HEK293 (cell line): Measurements from ENCODE around the gene FGF12.

Experiments used
- CTCF ChIA-PET: fragments of 350-600 bp; formaldehyde crosslinking; extraction: SDS; loops from one replicate; lab custom pipeline; 2021; ENCODE audit warnings: antibody characterized with exemption; lab: Yijun Ruan, JAX
- POLR2A ChIA-PET: fragments of 300-600 bp; formaldehyde crosslinking; extraction: SDS; loops from one replicate; lab custom pipeline; 2020; ENCODE audit warnings: antibody characterized with exemption, inconsistent platforms; lab: Yijun Ruan, JAX
- H3K27ac ChIP-seq: fragments of 200-500 bp; sonication (Bioruptor generic); 2 replicates; pipeline ENCODE4 v1.5.1; 2014; ENCODE audit warnings: low read depth, low read length, control low read depth, inconsistent platforms; ENCODE audit errors: extremely low read depth
- H3K36me3 ChIP-seq, 2 experiments: fragments of 200-500 bp in 1 of 2; sonication (Bioruptor generic) in 1 of 2; 1 replicate in 1 of 2; 2 replicates in 1 of 2; pipeline ENCODE4 v1.5.1; 2014 to 2017; ENCODE audit warnings: inconsistent platforms in 2 of 2, low read length in 2 of 2; ENCODE audit not compliant: control insufficient read depth in 2 of 2, insufficient read depth in 1 of 2
- H3K4me1 ChIP-seq: fragments of 200-500 bp; sonication (Bioruptor generic); 2 replicates; pipeline ENCODE4 v1.5.1; 2014; ENCODE audit warnings: mild to moderate bottlenecking, low read length, inconsistent platforms; ENCODE audit not compliant: control insufficient read depth, insufficient read depth
- H3K4me3 ChIP-seq: 2 replicates; pipeline ENCODE4 v1.5.1; 2011; ENCODE audit warnings: low read depth, mild to moderate bottlenecking, control low read depth, low read length, moderate library complexity
- H3K9me3 ChIP-seq: fragments of 200-500 bp; sonication (Bioruptor generic); 2 replicates; pipeline ENCODE4 v1.5.1; 2014; ENCODE audit warnings: low read depth, low read length, inconsistent platforms; ENCODE audit not compliant: control insufficient read depth, insufficient read depth
- BCL11B ChIP-seq: fragments of 450-650 bp; formaldehyde crosslinking; IDR thresholded peaks from 2 replicates; pipeline ENCODE4 v1.5.1; 2016; ENCODE audit warnings: low read depth, missing biosample characterization, missing genetic modification characterization
- GLI4 ChIP-seq: fragments of 450-650 bp; formaldehyde crosslinking; IDR thresholded peaks from 2 replicates; pipeline ENCODE4 v1.5.1; 2016; ENCODE audit warnings: missing biosample characterization, missing genetic modification characterization
- KLF1 ChIP-seq: fragments of 450-650 bp; formaldehyde crosslinking; IDR thresholded peaks from 2 replicates; pipeline ENCODE4 v1.5.1; 2016; ENCODE audit warnings: missing biosample characterization, missing genetic modification characterization
- KLF10 ChIP-seq: fragments of 450-650 bp; IDR thresholded peaks from 2 replicates; pipeline ENCODE4 v1.5.1; 2018; ENCODE audit warnings: missing biosample characterization, mild to moderate bottlenecking, missing genetic modification characterization
- SALL2 ChIP-seq: fragments of 450-650 bp; formaldehyde crosslinking; IDR thresholded peaks from 2 replicates; pipeline ENCODE4 v1.5.0; 2017; ENCODE audit warnings: missing biosample characterization, mild to moderate bottlenecking, missing genetic modification characterization, borderline replicate concordance
- SP2 ChIP-seq: fragments of 450-650 bp; formaldehyde crosslinking; IDR thresholded peaks from 2 replicates; pipeline ENCODE4 v1.5.1; 2016; ENCODE audit warnings: missing biosample characterization, missing genetic modification characterization
- YY1 ChIP-seq: fragments of 450-650 bp; formaldehyde crosslinking; IDR thresholded peaks from 2 replicates; pipeline ENCODE4 v1.5.1; 2018; ENCODE audit warnings: missing biosample characterization, missing genetic modification characterization
- ZNF10 ChIP-seq: fragments of 450-650 bp; formaldehyde crosslinking; IDR thresholded peaks from 2 replicates; pipeline ENCODE4 v1.5.1; 2017; ENCODE audit warnings: missing biosample characterization, missing genetic modification characterization
- ZNF155 ChIP-seq: fragments of 450-650 bp; formaldehyde crosslinking; IDR thresholded peaks from 2 replicates; pipeline ENCODE4 v1.5.1; 2016; ENCODE audit warnings: missing biosample characterization, missing genetic modification characterization
- ZNF324 ChIP-seq: fragments of 450-650 bp; formaldehyde crosslinking; IDR thresholded peaks from 2 replicates; pipeline ENCODE4 v1.5.1; 2016; ENCODE audit warnings: missing biosample characterization, missing genetic modification characterization
- ZNF473 ChIP-seq: fragments of 450-650 bp; formaldehyde crosslinking; IDR thresholded peaks from 2 replicates; pipeline ENCODE4 v1.5.1; 2017; ENCODE audit warnings: missing biosample characterization, missing genetic modification characterization
- ZNF521 ChIP-seq: fragments of 450-650 bp; formaldehyde crosslinking; IDR thresholded peaks from 2 replicates; pipeline ENCODE4 v1.5.1; 2017; ENCODE audit warnings: missing biosample characterization, mild to moderate bottlenecking, missing genetic modification characterization
- ZNF626 ChIP-seq: fragments of 450-650 bp; sonication (Bioruptor Pico); formaldehyde crosslinking; IDR thresholded peaks from 2 replicates; pipeline ENCODE4 v1.5.1; 2018; ENCODE audit warnings: missing biosample characterization, missing genetic modification characterization, inconsistent platforms
- ZNF701 ChIP-seq: fragments of 450-650 bp; formaldehyde crosslinking; IDR thresholded peaks from 2 replicates; pipeline ENCODE4 v1.5.1; 2016; ENCODE audit warnings: missing biosample characterization, missing genetic modification characterization
- ZNF777 ChIP-seq: fragments of 450-650 bp; formaldehyde crosslinking; IDR thresholded peaks from 2 replicates; pipeline ENCODE4 v1.5.1; 2017; ENCODE audit warnings: missing biosample characterization, missing genetic modification characterization, borderline replicate concordance
- TF ChIP-seq, protein P1 (sequence below): fragments of 450-650 bp; formaldehyde crosslinking; IDR thresholded peaks from 2 replicates; pipeline ENCODE4 v1.5.1; 2017; ENCODE audit warnings: missing biosample characterization, missing genetic modification characterization
- TF ChIP-seq, protein P2 (sequence below): fragments of 450-650 bp; IDR thresholded peaks from 2 replicates; pipeline ENCODE4 v1.5.1; 2018; ENCODE audit warnings: missing biosample characterization, missing genetic modification characterization
- TF ChIP-seq, protein P3 (sequence below): fragments of 450-650 bp; formaldehyde crosslinking; IDR thresholded peaks from 2 replicates; pipeline ENCODE4 v1.5.1; 2016; ENCODE audit warnings: missing biosample characterization, missing genetic modification characterization, borderline replicate concordance
- TF ChIP-seq, protein P4 (sequence below): fragments of 450-650 bp; formaldehyde crosslinking; IDR thresholded peaks from 2 replicates; pipeline ENCODE4 v1.5.1; 2016; ENCODE audit warnings: missing biosample characterization, missing genetic modification characterization

Gene FGF12

DNA sequence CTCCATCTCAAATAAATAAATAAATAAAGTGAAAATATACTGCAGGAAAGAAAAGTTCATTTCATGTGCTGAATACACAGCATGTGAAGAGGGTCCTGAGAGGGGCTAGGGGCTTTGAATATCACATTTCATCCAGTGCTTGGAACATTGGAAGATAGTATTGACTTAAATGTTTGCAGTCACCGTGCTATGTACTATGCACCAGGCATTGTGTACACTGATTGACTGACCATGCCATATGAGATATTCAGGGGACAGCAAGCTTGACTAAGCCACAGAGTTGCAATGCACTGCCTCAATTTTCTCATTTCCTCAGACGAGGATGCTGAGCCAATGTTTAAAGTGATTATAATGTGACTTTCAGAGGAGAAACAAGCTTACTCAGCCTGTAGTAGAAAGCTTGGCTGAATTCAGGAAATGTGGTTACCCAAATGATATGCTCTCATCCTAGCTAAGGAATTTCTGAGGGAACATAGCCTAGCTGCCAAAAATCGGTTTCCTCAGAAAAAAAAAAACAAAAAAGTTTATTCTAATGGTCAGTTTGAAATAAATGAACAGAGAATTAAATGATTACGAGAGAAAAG is 557.9 kb downstream of the FGF12 start:
- H3K4me3 ChIP-seq, result no peak overlapping the region
- no peaks in the 10 kb centered on the region for H3K9me3 ChIP-seq
- ChIA-PET POLR2A (no interaction called here), CTCF (interaction anchor here (0.7 kb wide), 2 partner anchors 18 to 275 kb away, joined by 3 to 6 read pairs; no protein-coding TSS in a partner anchor)
- H3K36me3 ChIP-seq, result no peaks in the 10 kb centered on the region
- no peaks in the 10 kb centered on the region for H3K4me1 ChIP-seq
- TF ChIP-seq ZNF777 (tag by site-specific recombination), result no peak
- no peak for TF ChIP-seq KLF1 (tag by site-specific recombination)
- TF ChIP-seq, protein P1, sequence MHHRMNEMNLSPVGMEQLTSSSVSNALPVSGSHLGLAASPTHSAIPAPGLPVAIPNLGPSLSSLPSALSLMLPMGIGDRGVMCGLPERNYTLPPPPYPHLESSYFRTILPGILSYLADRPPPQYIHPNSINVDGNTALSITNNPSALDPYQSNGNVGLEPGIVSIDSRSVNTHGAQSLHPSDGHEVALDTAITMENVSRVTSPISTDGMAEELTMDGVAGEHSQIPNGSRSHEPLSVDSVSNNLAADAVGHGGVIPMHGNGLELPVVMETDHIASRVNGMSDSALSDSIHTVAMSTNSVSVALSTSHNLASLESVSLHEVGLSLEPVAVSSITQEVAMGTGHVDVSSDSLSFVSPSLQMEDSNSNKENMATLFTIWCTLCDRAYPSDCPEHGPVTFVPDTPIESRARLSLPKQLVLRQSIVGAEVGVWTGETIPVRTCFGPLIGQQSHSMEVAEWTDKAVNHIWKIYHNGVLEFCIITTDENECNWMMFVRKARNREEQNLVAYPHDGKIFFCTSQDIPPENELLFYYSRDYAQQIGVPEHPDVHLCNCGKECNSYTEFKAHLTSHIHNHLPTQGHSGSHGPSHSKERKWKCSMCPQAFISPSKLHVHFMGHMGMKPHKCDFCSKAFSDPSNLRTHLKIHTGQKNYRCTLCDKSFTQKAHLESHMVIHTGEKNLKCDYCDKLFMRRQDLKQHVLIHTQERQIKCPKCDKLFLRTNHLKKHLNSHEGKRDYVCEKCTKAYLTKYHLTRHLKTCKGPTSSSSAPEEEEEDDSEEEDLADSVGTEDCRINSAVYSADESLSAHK (tag by site-specific recombination), result no peak
- TF ChIP-seq ZNF473, result no peak
- TF ChIP-seq ZNF626 (tag by site-specific recombination), result no peak
- TF ChIP-seq, protein P2, sequence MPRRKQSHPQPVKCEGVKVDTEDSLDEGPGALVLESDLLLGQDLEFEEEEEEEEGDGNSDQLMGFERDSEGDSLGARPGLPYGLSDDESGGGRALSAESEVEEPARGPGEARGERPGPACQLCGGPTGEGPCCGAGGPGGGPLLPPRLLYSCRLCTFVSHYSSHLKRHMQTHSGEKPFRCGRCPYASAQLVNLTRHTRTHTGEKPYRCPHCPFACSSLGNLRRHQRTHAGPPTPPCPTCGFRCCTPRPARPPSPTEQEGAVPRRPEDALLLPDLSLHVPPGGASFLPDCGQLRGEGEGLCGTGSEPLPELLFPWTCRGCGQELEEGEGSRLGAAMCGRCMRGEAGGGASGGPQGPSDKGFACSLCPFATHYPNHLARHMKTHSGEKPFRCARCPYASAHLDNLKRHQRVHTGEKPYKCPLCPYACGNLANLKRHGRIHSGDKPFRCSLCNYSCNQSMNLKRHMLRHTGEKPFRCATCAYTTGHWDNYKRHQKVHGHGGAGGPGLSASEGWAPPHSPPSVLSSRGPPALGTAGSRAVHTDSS, result no peak
- no peak for TF ChIP-seq YY1 (tag by site-specific recombination)
- TF ChIP-seq GLI4 (tag by site-specific recombination), result no peak
- no peak for TF ChIP-seq ZNF155 (tag by site-specific recombination)
- TF ChIP-seq ZNF521 (tag by site-specific recombination), result no peak
- TF ChIP-seq, protein P3, sequence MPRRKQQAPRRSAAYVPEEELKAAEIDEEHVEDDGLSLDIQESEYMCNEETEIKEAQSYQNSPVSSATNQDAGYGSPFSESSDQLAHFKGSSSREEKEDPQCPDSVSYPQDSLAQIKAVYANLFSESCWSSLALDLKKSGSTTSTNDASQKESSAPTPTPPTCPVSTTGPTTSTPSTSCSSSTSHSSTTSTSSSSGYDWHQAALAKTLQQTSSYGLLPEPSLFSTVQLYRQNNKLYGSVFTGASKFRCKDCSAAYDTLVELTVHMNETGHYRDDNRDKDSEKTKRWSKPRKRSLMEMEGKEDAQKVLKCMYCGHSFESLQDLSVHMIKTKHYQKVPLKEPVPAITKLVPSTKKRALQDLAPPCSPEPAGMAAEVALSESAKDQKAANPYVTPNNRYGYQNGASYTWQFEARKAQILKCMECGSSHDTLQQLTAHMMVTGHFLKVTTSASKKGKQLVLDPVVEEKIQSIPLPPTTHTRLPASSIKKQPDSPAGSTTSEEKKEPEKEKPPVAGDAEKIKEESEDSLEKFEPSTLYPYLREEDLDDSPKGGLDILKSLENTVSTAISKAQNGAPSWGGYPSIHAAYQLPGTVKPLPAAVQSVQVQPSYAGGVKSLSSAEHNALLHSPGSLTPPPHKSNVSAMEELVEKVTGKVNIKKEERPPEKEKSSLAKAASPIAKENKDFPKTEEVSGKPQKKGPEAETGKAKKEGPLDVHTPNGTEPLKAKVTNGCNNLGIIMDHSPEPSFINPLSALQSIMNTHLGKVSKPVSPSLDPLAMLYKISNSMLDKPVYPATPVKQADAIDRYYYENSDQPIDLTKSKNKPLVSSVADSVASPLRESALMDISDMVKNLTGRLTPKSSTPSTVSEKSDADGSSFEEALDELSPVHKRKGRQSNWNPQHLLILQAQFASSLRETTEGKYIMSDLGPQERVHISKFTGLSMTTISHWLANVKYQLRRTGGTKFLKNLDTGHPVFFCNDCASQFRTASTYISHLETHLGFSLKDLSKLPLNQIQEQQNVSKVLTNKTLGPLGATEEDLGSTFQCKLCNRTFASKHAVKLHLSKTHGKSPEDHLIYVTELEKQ, result no peak
- TF ChIP-seq, protein P4, sequence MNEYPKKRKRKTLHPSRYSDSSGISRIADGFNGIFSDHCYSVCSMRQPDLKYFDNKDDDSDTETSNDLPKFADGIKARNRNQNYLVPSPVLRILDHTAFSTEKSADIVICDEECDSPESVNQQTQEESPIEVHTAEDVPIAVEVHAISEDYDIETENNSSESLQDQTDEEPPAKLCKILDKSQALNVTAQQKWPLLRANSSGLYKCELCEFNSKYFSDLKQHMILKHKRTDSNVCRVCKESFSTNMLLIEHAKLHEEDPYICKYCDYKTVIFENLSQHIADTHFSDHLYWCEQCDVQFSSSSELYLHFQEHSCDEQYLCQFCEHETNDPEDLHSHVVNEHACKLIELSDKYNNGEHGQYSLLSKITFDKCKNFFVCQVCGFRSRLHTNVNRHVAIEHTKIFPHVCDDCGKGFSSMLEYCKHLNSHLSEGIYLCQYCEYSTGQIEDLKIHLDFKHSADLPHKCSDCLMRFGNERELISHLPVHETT, result no peak
- TF ChIP-seq SALL2 (tag by site-specific recombination), result no peak
- TF ChIP-seq ZNF10, result no peak
- TF ChIP-seq ZNF701, result no peak
- no peak for TF ChIP-seq ZNF324 (tag by site-specific recombination)
- no peak for TF ChIP-seq BCL11B (tag by site-specific recombination)
- no peak for TF ChIP-seq SP2 (tag by site-specific recombination)
- H3K27ac ChIP-seq, result no peak overlapping the region

DNA sequence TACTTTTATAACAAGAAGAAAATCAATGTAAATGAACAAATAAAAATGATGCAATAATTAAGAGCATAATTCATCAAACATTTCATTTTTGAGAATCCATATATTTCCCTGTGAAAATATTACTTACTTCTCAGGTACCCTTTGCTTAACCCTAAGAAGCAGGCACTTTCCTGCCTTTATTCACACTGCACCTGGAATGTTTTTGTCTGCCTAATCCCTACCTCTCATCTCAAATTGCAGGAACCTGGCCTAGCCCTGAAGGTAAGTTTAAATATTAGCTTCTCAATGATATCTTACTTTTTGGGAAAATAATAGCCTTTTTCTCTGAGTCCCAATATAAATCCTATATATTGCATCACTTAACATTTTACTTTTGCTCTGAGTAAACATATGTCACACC is 559.1 kb downstream of the FGF12 start:
- no peaks in the 10 kb centered on the region for H3K36me3 ChIP-seq
- no peak overlapping the region for H3K27ac ChIP-seq
- H3K9me3 ChIP-seq, result no peaks in the 10 kb centered on the region
- ChIA-PET POLR2A (no interaction called here), CTCF (no interaction called here)
- H3K4me1 ChIP-seq, result no peaks in the 10 kb centered on the region
- TF ChIP-seq KLF10 (tag by site-specific recombination), result no peak
- TF ChIP-seq, protein P1 (tag by site-specific recombination), result no peak
- no peak overlapping the region for H3K4me3 ChIP-seq
